NCI-H1105 treated with DMSO at 0.1 percent for 48 hours (cell line): ENCODE measurements around the gene SHISAL2A.

Experiments used
- DNase-seq: peaks from one replicate; lab custom pipeline; 2025; lab: John Stamatoyannopoulos, UW

SHISAL2A gene

GRCh38 chr1:52659851-52660596 lies 27.1 kb downstream of the SHISAL2A start:
- no peak for DNase-seq

- DNase-seq: no peak
These were observed 27.8 kb downstream of the SHISAL2A start for GRCh38 chr1:52660807-52661206.

- DNase-seq: no peak
These were observed 29.8 kb downstream of the SHISAL2A start for GRCh38 chr1:52662645-52663313.

- DNase-seq: no peak
These were observed 30.7 kb downstream of the SHISAL2A start for GRCh38 chr1:52663716-52664115.

GRCh38 chr1:52665006-52665941 lies 32.3 kb downstream of the SHISAL2A start:
- DNase-seq: no peak

- DNase-seq: no peak
These were observed 34.3 kb downstream of the SHISAL2A start for GRCh38 chr1:52667290-52667689.

GRCh38 chr1:52667984-52668383 lies 35.0 kb downstream of the SHISAL2A start:
- DNase-seq: no peak

GRCh38 chr1:52668711-52669110 lies 35.7 kb downstream of the SHISAL2A start:
- DNase-seq: no peak

- DNase-seq: no peak
These were observed 36.7 kb downstream of the SHISAL2A start for GRCh38 chr1:52669696-52670095.

- no peak for DNase-seq
These were observed 37.6 kb downstream of the SHISAL2A start for GRCh38 chr1:52670604-52671003.

- no peak for DNase-seq
These were observed 40.0 kb downstream of the SHISAL2A start for GRCh38 chr1:52672946-52673345.

- no peak for DNase-seq
These were observed 40.5 kb downstream of the SHISAL2A start for GRCh38 chr1:52673513-52673912.

GRCh38 chr1:52674497-52675384 lies 41.8 kb downstream of the SHISAL2A start:
- DNase-seq: no peak

GRCh38 chr1:52676249-52676903 lies 43.4 kb downstream of the SHISAL2A start:
- no peak for DNase-seq

- no peak for DNase-seq
These were observed 44.3 kb downstream of the SHISAL2A start for GRCh38 chr1:52677076-52677806.

GRCh38 chr1:52679048-52679447 lies 46.1 kb downstream of the SHISAL2A start:
- no peak for DNase-seq

- no peak for DNase-seq
These were observed 46.5 kb downstream of the SHISAL2A start for GRCh38 chr1:52679498-52679897.

GRCh38 chr1:52680353-52680752 lies 47.4 kb downstream of the SHISAL2A start:
- DNase-seq: no peak

GRCh38 chr1:52681136-52681535 lies 48.2 kb downstream of the SHISAL2A start:
- no peak for DNase-seq

GRCh38 chr1:52683367-52683940 lies 50.5 kb downstream of the SHISAL2A start:
- DNase-seq: no peak
